T-helper 1 cell treated with Interleukin-12 subunit alpha and Interleukin-12 subunit beta and Interleukin-4 antibody, amounts not matched to agents 30 μg/mL and 1 μg/mL, for 36 hours (primary cell): ENCODE results near the gene USP51.
"Not testable (repeated sequence)": the region's sequence is repeated elsewhere in the genome, so short reads cannot be mapped to it uniquely, and the experiment has no call there.

ENCODE experiments used
- H3K27ac Mint-ChIP-seq: one replicate; pipeline ENCODE4 v1.8.0; 2021; ENCODE audit warnings: mild to moderate bottlenecking, mixed read lengths
- H3K27me3 Mint-ChIP-seq: one replicate; pipeline ENCODE4 v1.8.0; 2021; ENCODE audit warnings: low read depth, mixed read lengths
- H3K36me3 Mint-ChIP-seq: one replicate; pipeline ENCODE4 v1.8.0; 2021; ENCODE audit warnings: low read depth, mixed read lengths
- H3K4me1 Mint-ChIP-seq: one replicate; pipeline ENCODE4 v1.8.0; 2021; ENCODE audit warnings: low read depth, mixed read lengths
- H3K4me3 Mint-ChIP-seq: one replicate; pipeline ENCODE4 v1.8.0; 2021; ENCODE audit warnings: mild to moderate bottlenecking, moderate library complexity, mixed read lengths
- H3K9me3 Mint-ChIP-seq: one replicate; pipeline ENCODE4 v1.8.0; 2021; ENCODE audit warnings: mixed read lengths

The USP51 gene

DNA sequence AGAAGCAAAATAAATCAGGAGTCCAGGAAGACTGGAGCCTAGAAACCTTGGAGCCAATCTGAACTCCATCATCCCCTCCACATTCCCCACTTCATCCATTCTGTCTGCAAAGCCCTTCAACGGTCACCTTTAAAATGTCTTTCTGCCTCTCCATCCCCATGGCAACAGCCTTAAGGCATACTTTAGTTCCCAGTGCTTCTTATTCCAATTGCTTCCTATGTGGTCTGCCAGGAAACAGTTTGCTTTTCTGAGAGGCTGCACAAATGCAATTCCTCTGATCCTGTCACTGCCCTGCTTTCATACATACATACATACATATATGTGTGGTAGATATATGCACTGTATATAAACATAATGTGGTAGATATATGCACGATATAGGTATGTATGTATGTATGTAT is 38.5 kb downstream of the USP51 start:
- Mint-ChIP-seq H3K36me3 (no peaks in the 10 kb centered on the region), H3K9me3 (peaks cover 4% of the 10 kb centered on the region), H3K4me3 (peak overlapping the region; percentile 94), H3K4me1 (peaks cover 8% of the 10 kb centered on the region), H3K27me3 (peaks cover 14% of the 10 kb centered on the region), H3K27ac (no peak overlapping the region)

DNA sequence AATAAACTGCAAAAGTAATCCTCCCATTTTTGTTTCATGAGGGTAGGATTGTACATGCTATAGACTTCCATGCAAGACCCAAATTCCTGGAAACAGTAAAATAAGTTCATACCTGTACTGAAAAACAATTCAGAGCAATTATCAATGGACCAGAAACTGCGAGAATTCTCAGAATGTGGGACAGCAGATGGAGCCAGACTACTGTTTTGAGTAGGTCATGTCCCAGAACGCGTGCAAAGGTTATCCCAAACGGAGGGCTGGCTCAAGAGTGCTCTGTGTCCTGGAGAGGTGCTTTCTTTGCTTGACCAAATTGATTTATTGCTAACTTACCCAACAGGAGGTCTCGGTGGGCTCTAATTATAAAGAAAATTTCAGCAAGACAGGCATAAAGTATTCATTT is 39.4 kb downstream of the USP51 start:
- H3K9me3 Mint-ChIP-seq, result peaks cover 4% of the 10 kb centered on the region
- H3K27me3 Mint-ChIP-seq, result peaks cover 18% of the 10 kb centered on the region
- no peak overlapping the region for H3K27ac Mint-ChIP-seq
- no peak overlapping the region for H3K4me3 Mint-ChIP-seq
- peaks cover 8% of the 10 kb centered on the region for H3K4me1 Mint-ChIP-seq
- H3K36me3 Mint-ChIP-seq, result no peaks in the 10 kb centered on the region

DNA sequence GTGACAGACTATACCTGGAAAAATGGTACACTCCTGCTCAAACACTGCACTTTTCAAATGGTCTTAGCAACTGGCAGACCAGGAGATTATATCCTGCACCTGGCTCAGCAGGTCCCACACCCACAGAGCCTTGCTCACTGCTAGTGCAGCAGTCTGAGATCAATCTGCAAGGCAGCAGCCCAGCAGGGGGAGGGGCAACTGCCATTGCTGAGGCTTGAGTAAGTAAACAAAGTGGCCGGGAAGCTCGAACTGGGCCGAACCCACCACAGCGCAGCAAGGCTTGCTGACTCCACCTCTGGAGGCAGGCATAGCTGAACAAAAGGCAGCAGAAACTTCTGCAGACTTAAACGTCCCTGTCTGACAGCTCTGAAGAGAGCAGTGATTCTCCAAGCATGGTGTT is 46.2 kb downstream of the USP51 start:
- H3K36me3 Mint-ChIP-seq, H3K27ac Mint-ChIP-seq, H3K9me3 Mint-ChIP-seq, H3K4me1 Mint-ChIP-seq, H3K4me3 Mint-ChIP-seq: not testable (repeated sequence)
- peaks cover 25% of the 10 kb centered on the region for H3K27me3 Mint-ChIP-seq
